Epidermal melanocyte (primary cell): ENCODE measurements around the gene AGAP6.
"Not testable (repeated sequence)": the region's sequence is repeated elsewhere in the genome, so short reads cannot be mapped to it uniquely, and the experiment has no call there.

ENCODE experiments used
- DNase-seq: peaks from one replicate; pipeline ENCODE4 v3.0.0; 2011; ENCODE audit warnings: low spot score; ENCODE audit not compliant: insufficient read length

The AGAP6 gene

DNA sequence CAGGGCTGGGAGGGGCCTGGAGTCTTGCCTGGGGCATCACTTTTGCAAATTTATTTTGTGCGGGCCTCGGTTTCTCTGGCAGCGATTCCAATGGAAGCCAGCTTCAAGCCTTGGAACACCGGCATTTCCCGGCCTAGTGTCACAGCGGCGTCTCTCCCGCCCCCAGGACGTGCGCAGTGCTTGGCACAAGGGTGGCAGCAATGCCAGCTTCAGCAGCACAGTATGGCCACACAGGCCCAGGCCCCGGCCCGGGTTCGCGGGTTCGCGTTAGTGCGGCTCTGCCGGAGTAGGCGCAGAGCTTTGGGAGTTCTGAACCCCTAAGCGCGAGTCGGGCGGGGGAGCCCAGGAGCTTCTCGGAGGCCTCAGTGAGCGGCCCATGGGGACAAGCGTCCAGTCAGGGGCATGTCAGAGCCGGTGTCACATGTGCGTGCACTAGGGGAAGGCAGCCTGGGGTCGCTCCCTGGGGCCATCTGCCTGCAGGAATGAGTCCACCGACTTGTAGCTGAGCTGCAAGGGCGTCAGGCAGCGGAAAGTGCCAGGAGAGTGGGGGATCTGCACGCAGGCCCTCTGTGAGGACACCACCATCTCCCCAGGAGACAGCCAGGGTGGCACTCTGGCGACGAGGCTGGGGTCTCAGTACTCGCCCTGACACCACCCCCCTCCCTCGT lies 36.6 kb downstream of the AGAP6 start:
- not testable (repeated sequence) for DNase-seq

DNA sequence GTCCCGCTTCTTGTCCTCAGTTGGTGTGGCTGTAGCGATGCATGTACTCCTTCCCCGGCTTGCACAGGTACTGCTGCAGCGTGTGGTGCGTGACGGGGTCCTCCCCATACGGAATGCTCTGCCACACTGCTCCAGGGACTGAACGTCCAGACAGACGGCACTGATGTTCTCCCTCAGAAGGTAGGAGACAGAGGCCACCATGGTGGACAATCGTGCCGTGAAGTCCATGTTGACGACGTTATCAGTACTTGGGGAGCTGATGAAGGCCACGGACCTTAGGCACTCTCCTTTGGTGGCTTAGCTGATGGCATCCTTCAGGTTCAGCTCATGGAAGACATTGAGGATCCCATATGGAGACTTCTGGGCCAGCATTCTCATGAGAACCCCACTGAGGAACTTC lies 37.4 kb downstream of the AGAP6 start:
- no peak for DNase-seq

DNA sequence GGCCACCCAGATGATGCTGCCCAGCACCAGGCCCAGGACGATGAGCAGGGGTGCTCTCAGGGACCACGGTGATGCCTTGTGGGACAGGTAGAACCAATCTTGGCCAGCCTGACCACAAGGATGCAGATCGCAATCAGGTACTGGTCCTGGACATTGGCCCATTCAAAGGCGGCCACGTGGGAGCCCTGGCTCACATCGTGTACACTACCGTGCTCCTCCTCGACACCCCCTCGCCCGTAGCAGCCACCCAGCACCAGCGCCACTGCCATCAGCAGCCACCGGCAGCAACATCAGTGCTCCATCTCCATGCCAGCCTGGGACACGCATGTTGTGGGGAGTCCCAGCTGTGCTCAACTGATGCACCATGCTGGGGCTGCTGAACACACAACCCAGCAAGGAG lies 39.0 kb downstream of the AGAP6 start:
- no peak for DNase-seq

GRCh38 chr10:50033481-50033880 lies 45.3 kb downstream of the AGAP6 start:
- DNase-seq = no peak

DNA sequence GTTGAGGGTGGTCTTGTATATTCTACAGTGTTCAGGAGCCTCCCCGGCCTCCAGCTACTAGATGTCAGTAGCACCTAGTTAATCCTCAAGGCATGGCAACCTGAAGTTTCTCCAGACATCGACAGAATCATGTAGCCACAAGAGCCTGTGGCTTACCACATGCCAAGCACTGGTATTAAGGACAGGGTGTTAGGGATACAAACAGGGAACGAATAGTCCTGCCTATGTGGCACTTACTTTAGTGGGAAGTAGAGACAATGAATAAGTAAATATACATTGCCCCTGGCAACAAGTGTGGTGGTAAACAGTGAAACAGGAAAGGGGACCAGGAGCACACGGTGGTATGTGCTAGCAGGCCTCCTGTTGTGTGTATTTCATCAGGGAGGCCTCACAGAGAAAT lies 47.1 kb downstream of the AGAP6 start:
- DNase-seq = not testable (repeated sequence)

- DNase-seq = no peak
Observed at GRCh38 chr10:50044941-50045664, 56.9 kb downstream of the AGAP6 start.

GRCh38 chr10:50046457-50046856 lies 58.3 kb downstream of the AGAP6 start:
- DNase-seq = not testable (repeated sequence)

DNA sequence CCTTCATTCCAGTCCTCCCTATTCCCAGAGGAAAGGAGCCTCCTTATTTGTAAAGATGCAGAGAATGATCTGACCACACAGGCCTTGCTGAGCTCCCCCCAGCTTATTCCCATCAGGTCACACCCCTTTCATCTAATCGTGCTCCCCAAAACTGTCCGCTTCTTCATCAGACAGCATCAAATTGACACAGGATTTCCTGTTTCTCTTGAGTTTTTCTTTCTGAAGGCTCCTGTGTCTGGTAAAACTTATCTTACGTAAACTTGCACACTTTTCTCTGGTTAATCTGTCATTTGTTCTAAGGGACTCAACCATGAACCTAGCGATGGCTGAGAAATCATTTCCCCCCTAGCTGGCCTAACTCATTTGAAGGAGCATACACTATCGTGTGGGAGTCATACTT lies 59.4 kb downstream of the AGAP6 start:
- DNase-seq = not testable (repeated sequence)

GRCh38 chr10:50051995-50052660 lies 63.9 kb downstream of the AGAP6 start:
- not testable (repeated sequence) for DNase-seq

GRCh38 chr10:50052778-50053376 lies 64.7 kb downstream of the AGAP6 start:
- not testable (repeated sequence) for DNase-seq

DNA sequence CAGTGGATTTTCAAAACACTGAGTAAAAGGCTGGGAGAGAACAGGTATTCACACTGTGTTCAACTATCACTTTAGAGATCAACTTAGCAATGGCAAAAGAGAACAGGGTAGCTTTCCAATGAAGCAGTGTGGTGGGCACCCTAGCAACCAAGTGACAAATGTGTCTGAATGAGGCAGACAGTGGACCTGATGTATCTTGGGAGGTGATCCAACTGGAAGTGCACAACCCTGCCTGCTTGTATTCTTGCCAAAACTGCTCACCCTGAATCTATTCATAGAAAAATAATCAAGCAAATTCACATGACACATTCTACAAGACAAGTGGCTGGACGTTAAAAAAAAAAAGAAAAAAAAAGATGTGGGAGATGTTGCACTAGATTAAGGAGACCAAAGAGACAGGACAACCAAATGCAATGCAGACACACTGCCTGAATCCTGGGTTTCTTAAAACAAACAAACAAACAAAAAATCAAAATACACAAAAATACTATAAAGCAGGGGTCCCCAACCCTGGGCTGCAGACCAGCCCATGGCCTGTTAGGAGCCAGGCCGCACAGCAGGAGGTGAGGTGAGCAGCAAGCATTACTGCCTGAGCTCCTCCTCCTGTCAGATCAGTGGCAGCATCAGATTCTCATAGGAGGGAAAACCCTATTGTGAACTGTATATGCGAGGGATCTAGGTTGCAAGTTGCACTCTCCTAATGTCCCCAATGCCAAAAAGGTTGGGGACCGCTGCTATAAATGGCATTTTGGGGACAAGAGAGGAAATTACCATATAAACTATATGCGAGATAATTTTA lies 67.5 kb downstream of the AGAP6 start:
- not testable (repeated sequence) for DNase-seq

DNA sequence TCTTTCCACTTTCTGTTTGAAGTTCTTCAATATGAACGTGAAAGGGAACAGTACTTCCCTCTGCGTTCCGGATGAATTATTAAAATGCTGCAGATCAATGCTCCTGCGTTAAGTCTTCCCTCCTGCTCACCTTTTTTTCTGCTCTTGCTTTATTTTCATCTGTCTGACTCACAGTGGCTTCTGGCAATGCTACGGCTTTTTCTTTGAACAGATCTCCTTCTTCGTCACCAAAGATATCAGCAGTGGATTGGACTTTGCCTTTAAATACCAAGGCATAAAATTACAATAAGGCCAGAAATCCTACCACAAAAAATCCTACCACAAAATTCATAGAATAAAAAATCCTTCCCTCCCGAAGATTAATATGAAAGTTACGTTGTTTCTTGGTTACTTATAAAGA lies 68.4 kb downstream of the AGAP6 start:
- not testable (repeated sequence) for DNase-seq

- DNase-seq = not testable (repeated sequence)
Observed at GRCh38 chr10:50058727-50059126, 70.5 kb downstream of the AGAP6 start.

GRCh38 chr10:50059946-50060345 lies 71.7 kb downstream of the AGAP6 start:
- DNase-seq = not testable (repeated sequence)
